CD4-positive, alpha-beta T cell (primary cell): Measurements from ENCODE around the gene APOL3. TPM values are rescaled to one million over a fixed set of nuclear protein-coding genes. Genes with fewer than 3 reads are reported as not detected.

Experiments
- ATAC-seq: fragments of 200-7000 bp; cut with Tn5 transposase; one replicate; pipeline ENCODE4 v1.10.0; 2022; ENCODE audit warnings: mild to moderate bottlenecking; ENCODE audit not compliant: poor library complexity
- CTCF ChIA-PET: fragments of 350-600 bp; sonication (Branson Sonifier 250); formaldehyde crosslinking; loops from one replicate; lab custom pipeline; 2021; ENCODE audit warnings: antibody characterized with exemption, inconsistent platforms; lab: Charles Lee
- POLR2A ChIA-PET: fragments of 350-600 bp; sonication (Branson Sonifier 250); formaldehyde crosslinking; loops from one replicate; lab custom pipeline; 2021; ENCODE audit warnings: antibody characterized with exemption, inconsistent platforms; lab: Charles Lee
- DNase-seq, 14 experiments: peaks; one replicate each; pipeline ENCODE4 v3.0.0-alpha.2; 2013 to 2020; ENCODE audit warnings: mixed read lengths in 2 of 14
- H3K27ac ChIP-seq, 2 donors: one replicate each; pipeline versions ENCODE4 v1.5.1 to v1.7.0; 2013; ENCODE audit warnings: low read length in 2 of 2, low read depth in 1 of 2, mild to moderate bottlenecking in 1 of 2
- H3K27me3 ChIP-seq, 2 experiments: 1 replicate in 1 of 2; 2 replicates in 1 of 2; pipeline versions ENCODE4 v1.6.1 to v1.7.0; 2013; ENCODE audit warnings: low read length in 2 of 2, control low read depth in 1 of 2, mild to moderate bottlenecking in 1 of 2, moderate library complexity in 1 of 2; ENCODE audit not compliant: insufficient read depth in 2 of 2, control insufficient read depth in 1 of 2
- H3K36me3 ChIP-seq: one replicate; pipeline ENCODE4 v1.6.1; 2013; ENCODE audit warnings: low read length, control low read depth; ENCODE audit not compliant: insufficient read depth
- H3K4me1 ChIP-seq: one replicate; pipeline ENCODE4 v1.6.1; 2013; ENCODE audit warnings: low read length, control low read depth; ENCODE audit not compliant: insufficient read depth
- H3K4me3 ChIP-seq: one replicate; pipeline ENCODE4 v1.5.1; 2013; ENCODE audit warnings: mild to moderate bottlenecking, low read length, moderate library complexity
- H3K9me3 ChIP-seq, 2 experiments: 1 replicate in 1 of 2; 2 replicates in 1 of 2; pipeline versions ENCODE4 v1.6.1 to v1.7.0; 2013; ENCODE audit warnings: low read length in 2 of 2, mild to moderate bottlenecking in 2 of 2, control low read depth in 1 of 2, moderate library complexity in 1 of 2; ENCODE audit not compliant: control insufficient read depth in 1 of 2, insufficient read depth in 1 of 2
- H3K27ac Mint-ChIP-seq: one replicate; pipeline ENCODE4 v1.8.0; 2020; ENCODE audit warnings: mixed read lengths
- H3K27me3 Mint-ChIP-seq: one replicate; pipeline ENCODE4 v1.8.0; 2021; ENCODE audit warnings: mixed read lengths
- H3K36me3 Mint-ChIP-seq: one replicate; pipeline ENCODE4 v1.8.0; 2021; ENCODE audit warnings: low read depth, mixed read lengths
- H3K4me1 Mint-ChIP-seq: one replicate; pipeline ENCODE4 v1.8.0; 2021; ENCODE audit warnings: low read depth, mixed read lengths
- H3K4me3 Mint-ChIP-seq: one replicate; pipeline ENCODE4 v1.8.0; 2020; ENCODE audit warnings: mild to moderate bottlenecking, mixed read lengths
- H3K9me3 Mint-ChIP-seq: one replicate; pipeline ENCODE4 v1.8.0; 2020; ENCODE audit warnings: mixed read lengths
- intact Hi-C, 2 experiments: fragments of 100-400 bp; cut with DNase I in 1 of 2; cut with micrococcal nuclease in 1 of 2; formaldehyde crosslinking; loops; one replicate each; pipeline versions ENCODE4 v1.15.1 to v1.9.0; 2023 to 2025; cut with DNase I, micrococcal nuclease
- total RNA-seq, 174 experiments: library from RNA in 2 of 174; stranded (reverse) in 2 of 174; gene quantifications; one replicate each; pipeline ENCODE4 v1.2.3 and lab custom pipeline; 2021 to 2026
- TF ChIP-seq, protein P1 (sequence below): fragments of 200-600 bp; IDR thresholded peaks from one replicate; pipeline ENCODE4 v1.8.0; 2022; ENCODE audit warnings: antibody characterized with exemption, mild to moderate bottlenecking

Gene APOL3
- total RNA-seq, 2 experiments from 2014 or later = 111 to 116 TPM

DNA sequence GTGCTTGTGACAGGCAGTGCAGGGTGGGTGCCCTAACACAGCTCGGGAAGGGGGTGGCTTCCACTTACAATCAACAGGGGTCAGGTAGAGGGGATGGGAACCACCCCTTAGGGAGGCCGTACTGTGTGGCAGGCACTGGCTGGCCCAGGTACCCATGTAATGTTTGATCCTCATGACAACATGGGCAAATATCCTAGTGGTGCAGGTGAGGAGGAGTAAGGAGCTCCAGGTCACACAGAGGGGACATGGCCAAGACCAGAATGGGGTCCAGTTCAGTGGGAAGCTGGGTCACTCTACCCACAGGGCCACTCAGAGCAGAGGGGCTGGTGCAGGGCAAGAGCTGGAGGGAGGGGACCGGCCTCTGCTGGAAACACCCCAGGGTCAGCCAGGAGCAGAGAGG is 38.0 kb upstream of the APOL3 start:
- no peaks in the 10 kb centered on the region for H3K36me3 Mint-ChIP-seq
- no peak for ATAC-seq
- no peak overlapping the region for H3K4me3 Mint-ChIP-seq
- POLR2A ChIA-PET = interaction anchor here (1.1 kb wide), 1 partner anchor 80 kb away, joined by 3 read pairs; no protein-coding TSS in a partner anchor
- Histone ChIP-seq H3K4me1 (peaks cover 9% of the 10 kb centered on the region), H3K27ac (no peak overlapping the region), H3K36me3 (no peaks in the 10 kb centered on the region), H3K4me3 (no peak overlapping the region), H3K27me3 (no peaks in the 10 kb centered on the region), H3K9me3 (no peaks in the 10 kb centered on the region)
- DNase-seq = no peak
- H3K27ac Mint-ChIP-seq = no peak overlapping the region
- H3K4me1 Mint-ChIP-seq = peaks cover 6% of the 10 kb centered on the region
- peaks cover 32% of the 10 kb centered on the region for H3K27me3 Mint-ChIP-seq
- intact Hi-C loops = loop anchor here in 1 of 2 experiments (10.0 kb wide), 1 partner anchor 76 kb away; no protein-coding TSS in a partner anchor
- CTCF ChIA-PET = interaction anchor here (1.1 kb wide), 1 partner anchor 26 kb away, joined by 3 read pairs; no protein-coding TSS in a partner anchor
- TF ChIP-seq, protein P1, sequence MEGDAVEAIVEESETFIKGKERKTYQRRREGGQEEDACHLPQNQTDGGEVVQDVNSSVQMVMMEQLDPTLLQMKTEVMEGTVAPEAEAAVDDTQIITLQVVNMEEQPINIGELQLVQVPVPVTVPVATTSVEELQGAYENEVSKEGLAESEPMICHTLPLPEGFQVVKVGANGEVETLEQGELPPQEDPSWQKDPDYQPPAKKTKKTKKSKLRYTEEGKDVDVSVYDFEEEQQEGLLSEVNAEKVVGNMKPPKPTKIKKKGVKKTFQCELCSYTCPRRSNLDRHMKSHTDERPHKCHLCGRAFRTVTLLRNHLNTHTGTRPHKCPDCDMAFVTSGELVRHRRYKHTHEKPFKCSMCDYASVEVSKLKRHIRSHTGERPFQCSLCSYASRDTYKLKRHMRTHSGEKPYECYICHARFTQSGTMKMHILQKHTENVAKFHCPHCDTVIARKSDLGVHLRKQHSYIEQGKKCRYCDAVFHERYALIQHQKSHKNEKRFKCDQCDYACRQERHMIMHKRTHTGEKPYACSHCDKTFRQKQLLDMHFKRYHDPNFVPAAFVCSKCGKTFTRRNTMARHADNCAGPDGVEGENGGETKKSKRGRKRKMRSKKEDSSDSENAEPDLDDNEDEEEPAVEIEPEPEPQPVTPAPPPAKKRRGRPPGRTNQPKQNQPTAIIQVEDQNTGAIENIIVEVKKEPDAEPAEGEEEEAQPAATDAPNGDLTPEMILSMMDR = no peak
- H3K9me3 Mint-ChIP-seq = no peaks in the 10 kb centered on the region

DNA sequence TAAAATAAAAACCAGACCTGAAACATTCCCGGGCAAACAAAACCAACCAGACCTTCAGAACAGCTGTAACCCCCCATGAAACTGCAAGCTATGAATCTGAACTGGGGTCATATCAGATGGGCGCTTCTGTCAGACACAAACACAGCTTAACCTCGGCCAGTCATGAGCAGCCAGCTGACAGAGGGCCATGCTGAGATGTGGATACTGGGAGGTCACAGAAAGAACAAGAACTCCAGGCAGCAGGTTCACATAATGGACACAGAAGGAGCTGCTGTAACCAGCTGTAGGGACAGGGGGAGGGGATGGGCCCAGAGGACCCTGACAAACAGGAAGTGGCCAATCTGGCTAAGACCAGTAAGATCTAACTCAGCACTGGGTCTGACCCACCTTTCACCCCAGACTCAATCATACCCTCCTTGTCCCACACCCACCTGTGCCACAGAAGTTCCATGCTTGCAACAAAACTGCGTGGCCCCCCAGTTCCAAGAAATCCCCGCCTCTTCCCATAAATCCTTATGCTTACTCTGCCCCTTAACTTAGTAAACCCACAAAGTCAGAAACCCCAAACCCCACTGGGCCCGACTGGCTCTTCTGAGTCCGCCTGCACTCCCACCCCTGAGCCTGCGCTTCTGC is 37.1 kb upstream of the APOL3 start:
- H3K4me1 Mint-ChIP-seq = peaks cover 6% of the 10 kb centered on the region
- intact Hi-C loops = loop anchor here in 1 of 2 experiments (10.0 kb wide), 1 partner anchor 77 kb away; no protein-coding TSS in a partner anchor
- TF ChIP-seq, protein P1 = no peak
- H3K9me3 Mint-ChIP-seq = no peaks in the 10 kb centered on the region
- ChIA-PET POLR2A (interaction anchor here (1.1 kb wide), 1 partner anchor 80 kb away, joined by 3 read pairs; no protein-coding TSS in a partner anchor), CTCF (interaction anchor here (1.1 kb wide), 1 partner anchor 27 kb away, joined by 3 read pairs; no protein-coding TSS in a partner anchor)
- Histone ChIP-seq H3K9me3 (no peaks in the 10 kb centered on the region), H3K4me3 (no peak overlapping the region), H3K27me3 (no peaks in the 10 kb centered on the region), H3K4me1 (peaks cover 9% of the 10 kb centered on the region), H3K27ac (no peak overlapping the region), H3K36me3 (no peaks in the 10 kb centered on the region)
- ATAC-seq (no peak), DNase-seq (no peak)
- no peak overlapping the region for H3K4me3 Mint-ChIP-seq
- H3K27ac Mint-ChIP-seq = no peak overlapping the region
- peaks cover 23% of the 10 kb centered on the region for H3K27me3 Mint-ChIP-seq
- H3K36me3 Mint-ChIP-seq = no peaks in the 10 kb centered on the region

DNA sequence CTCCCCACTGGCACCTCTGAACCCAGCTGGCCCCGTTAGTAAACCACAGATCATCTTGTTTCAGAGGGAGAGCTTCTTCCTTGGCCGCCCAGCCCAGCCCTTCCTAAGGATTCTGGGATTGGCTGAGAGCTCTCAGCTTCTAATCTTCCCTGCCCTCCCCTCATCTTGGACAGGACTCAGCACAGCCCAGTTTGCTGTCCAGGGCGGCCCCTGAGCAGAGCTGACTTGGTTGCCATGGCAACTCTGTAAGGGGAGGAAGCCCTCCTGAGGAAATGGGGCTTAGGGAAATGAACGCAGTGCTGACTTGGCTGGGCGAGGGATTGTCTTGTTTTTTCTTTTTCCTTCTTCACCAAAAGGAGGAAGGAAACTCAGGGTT is 36.5 kb upstream of the APOL3 start:
- intact Hi-C loops = loop anchor here in 1 of 2 experiments (10.0 kb wide), 1 partner anchor 78 kb away; no protein-coding TSS in a partner anchor
- ChIA-PET CTCF (no interaction called here), POLR2A (no interaction called here)
- peaks cover 23% of the 10 kb centered on the region for H3K27me3 Mint-ChIP-seq
- DNase-seq (peak in 1 of 14 experiments; percentile 9), ATAC-seq (no peak)
- TF ChIP-seq, protein P1 = no peak
- no peaks in the 10 kb centered on the region for H3K36me3 Mint-ChIP-seq
- peaks cover 6% of the 10 kb centered on the region for H3K4me1 Mint-ChIP-seq
- H3K9me3 Mint-ChIP-seq = no peaks in the 10 kb centered on the region
- Histone ChIP-seq H3K36me3 (no peaks in the 10 kb centered on the region), H3K27ac (no peak overlapping the region), H3K27me3 (no peaks in the 10 kb centered on the region), H3K4me1 (peaks cover 9% of the 10 kb centered on the region), H3K9me3 (no peaks in the 10 kb centered on the region), H3K4me3 (no peak overlapping the region)
- H3K27ac Mint-ChIP-seq = no peak overlapping the region
- no peak overlapping the region for H3K4me3 Mint-ChIP-seq
